HepG2 (cell line): ENCODE results near the gene ATP6V0D1. TPM values are rescaled to one million over a fixed set of nuclear protein-coding genes. Genes with fewer than 3 reads are reported as not detected.

Experiments used
- ATAC-seq: fragments of 200-7000 bp; cut with Tn5 transposase; 3 replicates; pipeline ENCODE4 v1.9.1; 2020; ENCODE audit warnings: mild to moderate bottlenecking, moderate library complexity
- BruUV-seq: library from RNA; stranded (reverse); fragments of 400-500 nt; replicated peaks from 2 replicates; lab custom pipeline; 2021; lab: Mats Ljungman, UMichigan
- CTCF ChIA-PET: fragments of 300-600 bp; formaldehyde crosslinking; extraction: SDS; loops from one replicate; lab custom pipeline; 2021; ENCODE audit warnings: low total read pairs, inconsistent platforms, low intra/inter-chr PET ratio; lab: Yijun Ruan, JAX
- POLR2A ChIA-PET: fragments of 350-600 bp; sonication (Branson Sonifier 250); formaldehyde crosslinking; loops from one replicate; lab custom pipeline; 2020; ENCODE audit warnings: antibody characterized with exemption, inconsistent platforms; lab: Yijun Ruan, JAX
- DNase-seq: peaks from one replicate; pipeline ENCODE4 v3.0.0-alpha.2; 2015; ENCODE audit warnings: low spot score
- FAIRE-seq: peaks from 3 replicates; lab custom pipeline; 2011; peaks lifted over from hg19 to GRCh38; lab: Jason Lieb, UNC
- H2AFZ ChIP-seq: one replicate; pipeline ENCODE4 v1.6.1; 2011; ENCODE audit warnings: low read length, inconsistent platforms
- H3K27ac ChIP-seq: fragments of 300-600 bp; 3 replicates; pipeline ENCODE4 v1.8.0; 2011; ENCODE audit warnings: mixed run types, mild to moderate bottlenecking, mixed read lengths, low read length, inconsistent platforms; ENCODE audit not compliant: insufficient read depth; ENCODE audit errors: extremely low read length
- H3K27me3 ChIP-seq, 2 experiments: fragments of 200-600 bp in 1 of 2; 2 replicates in 1 of 2; 3 replicates in 1 of 2; pipeline versions ENCODE4 v1.6.0 to v1.8.0; 2011; ENCODE audit warnings: low read length in 2 of 2, mild to moderate bottlenecking in 2 of 2, moderate library complexity in 2 of 2, inconsistent platforms in 1 of 2; ENCODE audit not compliant: insufficient read depth in 2 of 2, control insufficient read depth in 1 of 2
- H3K36me3 ChIP-seq, 2 experiments: fragments of 200-600 bp in 1 of 2; replicated peaks in 1 of 2; 2 replicates in 1 of 2; 3 replicates in 1 of 2; pipeline versions ENCODE4 v1.5.1 to v1.8.0; 2011; ENCODE audit warnings: low read length in 2 of 2, inconsistent platforms in 1 of 2; ENCODE audit not compliant: insufficient read depth in 2 of 2, control insufficient read depth in 1 of 2
- H3K4me1 ChIP-seq: 2 replicates; pipeline ENCODE4 v1.5.1; 2012; ENCODE audit warnings: low read length, inconsistent platforms; ENCODE audit not compliant: insufficient read depth
- H3K4me2 ChIP-seq: 2 replicates; pipeline ENCODE4 v1.6.0; 2011; ENCODE audit warnings: low read depth, low read length, inconsistent platforms
- H3K4me3 ChIP-seq, 3 experiments: fragments of 200-600 bp in 1 of 3; sonication (generic), shearing (Covaris generic) in 1 of 3; replicated peaks in 1 of 3; 2 replicates each; pipeline ENCODE4 v1.5.1; 2011 to 2016; ENCODE audit warnings: low read length in 3 of 3, inconsistent platforms in 2 of 3, low read depth in 2 of 3, mild to moderate bottlenecking in 2 of 3, control low read depth in 1 of 3, mixed read lengths in 1 of 3; ENCODE audit not compliant: insufficient read depth in 1 of 3
- H3K79me2 ChIP-seq: one replicate; pipeline ENCODE4 v1.6.1; 2011; ENCODE audit warnings: low read length, inconsistent platforms; ENCODE audit not compliant: insufficient read depth
- H3K9ac ChIP-seq: 2 replicates; pipeline ENCODE4 v1.6.0; 2011; ENCODE audit warnings: mild to moderate bottlenecking, low read depth, low read length, inconsistent platforms; ENCODE audit not compliant: insufficient read depth
- H3K9me3 ChIP-seq: 2 replicates; pipeline ENCODE4 v1.5.1; 2012; ENCODE audit warnings: mild to moderate bottlenecking, low read length
- H4K20me1 ChIP-seq: 2 replicates; pipeline ENCODE4 v1.6.0; 2011; ENCODE audit warnings: inconsistent platforms, mild to moderate bottlenecking, low read length, moderate library complexity; ENCODE audit not compliant: insufficient read depth
- CEBPB ChIP-seq: IDR thresholded peaks from 2 replicates; pipeline ENCODE4 v1.6.1; 2011; ENCODE audit warnings: low read depth, low read length, improper control_type of control experiment, borderline replicate concordance
- HOXA7 ChIP-seq: sonication (generic); formaldehyde crosslinking; IDR thresholded peaks from 2 replicates; pipeline ENCODE4 v1.8.1; 2022; ENCODE audit warnings: mild to moderate bottlenecking, missing genetic modification reagents, moderate library complexity
- KDM1A ChIP-seq: IDR thresholded peaks from 2 replicates; pipeline ENCODE4 v1.6.1; 2016; ENCODE audit warnings: missing compliant biosample characterization
- MYNN ChIP-seq: sonication (generic); formaldehyde crosslinking; IDR thresholded peaks from 2 replicates; pipeline ENCODE4 v1.4.0; 2020; ENCODE audit warnings: mild to moderate bottlenecking, low read depth, missing genetic modification reagents
- RNF2 ChIP-seq: fragments of 450-650 bp; conservative IDR thresholded peaks from 2 replicates; pipeline ENCODE4 v1.6.1; 2016; ENCODE audit warnings: low read depth
- ZNF224 ChIP-seq: sonication (generic); formaldehyde crosslinking; IDR thresholded peaks from 2 replicates; pipeline ENCODE4 v1.5.0; 2020; ENCODE audit warnings: mild to moderate bottlenecking, missing genetic modification reagents
- ZNF282 ChIP-seq: fragments of 450-650 bp; IDR thresholded peaks from 2 replicates; pipeline ENCODE4 v1.6.1; 2018; ENCODE audit not compliant: partially characterized antibody
- ZNF382 ChIP-seq: sonication (generic); formaldehyde crosslinking; IDR thresholded peaks from 2 replicates; pipeline ENCODE4 v1.5.0; 2020; ENCODE audit warnings: missing genetic modification reagents, mild to moderate bottlenecking, borderline replicate concordance
- ZNF431 ChIP-seq: sonication (generic); formaldehyde crosslinking; IDR thresholded peaks from 2 replicates; pipeline ENCODE4 v1.9.0; 2022; ENCODE audit warnings: missing genetic modification reagents, low read depth, mild to moderate bottlenecking, borderline replicate concordance
- ZNF547 ChIP-seq: sonication (generic); formaldehyde crosslinking; IDR thresholded peaks from 2 replicates; pipeline ENCODE4 v1.5.1; 2020; ENCODE audit warnings: mild to moderate bottlenecking, missing genetic modification reagents
- WGBS: methylation state at CpG from one replicate; pipeline ENCODE4 v1.1.6; 2017; ENCODE audit warnings: low lambda C conversion rate; 5-methylcytosine and 5-hydroxymethylcytosine counted together
- in situ Hi-C: cut with HindIII; loops from 2 replicates; pipeline ENCODE4 v1.10.0; 2017; ENCODE audit warnings: low pct_unique_long_range_greater_than_20kb; ENCODE audit not compliant: extremely low pct_ligation_motif_present
- intact Hi-C: fragments of 100-400 bp; cut with micrococcal nuclease; formaldehyde crosslinking; loops from one replicate; pipeline ENCODE4 v1.10.0; 2022; ENCODE audit not compliant: unreplicated experiment
- polyA plus RNA-seq, 8 experiments: library from polyadenylated mRNA; depleted of rRNA in 3 of 8; stranded (reverse) in 7 of 8; unstranded in 1 of 8; fragments of >200 nt; fragmentation: Illumina TruSeq in 4 of 8; extraction: Trizol in 4 of 8; gene quantifications; 2 replicates each; pipeline versions ENCODE4 v1.2.1 to v1.2.3, GENCODE V29; 2011 to 2016; ENCODE audit warnings: low read depth in 4 of 8, missing spikeins in 1 of 8, mixed read lengths in 1 of 8; ENCODE audit not compliant: insufficient read depth in 1 of 8
- total RNA-seq, 5 experiments: library from RNA; depleted of rRNA; stranded (reverse); fragments of >200 nt; fragmentation: Illumina TruSeq; extraction: Trizol; gene quantifications; 2 replicates each; pipeline ENCODE4 v1.2.3, GENCODE V29; 2016; ENCODE audit warnings: low read depth in 1 of 5
- TF ChIP-seq, protein P1 (sequence below): IDR thresholded peaks from 2 replicates; pipeline ENCODE4 v1.6.1; 2016; ENCODE audit warnings: missing compliant biosample characterization, missing genetic modification reagents, borderline replicate concordance
- TF ChIP-seq, protein P2 (sequence below): IDR thresholded peaks from 2 replicates; pipeline ENCODE4 v1.4.0; 2020; ENCODE audit warnings: mild to moderate bottlenecking, missing genetic modification reagents
- TF ChIP-seq, protein P3 (sequence below): IDR thresholded peaks from 2 replicates; pipeline ENCODE4 v1.6.1; 2012; ENCODE audit warnings: low read depth, low read length, improper control_type of control experiment
- TF ChIP-seq, protein P4 (sequence below): sonication (generic); formaldehyde crosslinking; IDR thresholded peaks from 2 replicates; pipeline ENCODE4 v1.8.0; 2022; ENCODE audit warnings: missing genetic modification reagents, mild to moderate bottlenecking, inconsistent platforms, borderline replicate concordance
- TF ChIP-seq, protein P5 (sequence below): IDR thresholded peaks from 2 replicates; pipeline ENCODE4 v1.6.1; 2016; ENCODE audit warnings: missing compliant biosample characterization, missing genetic modification reagents, borderline replicate concordance

Gene ATP6V0D1
- total and polyA plus RNA-seq, 2 of the 13 experiments (the other 11 are each of a cell fraction or from before 2014, with no cell fraction given): 51.1 to 61.3 TPM

DNA sequence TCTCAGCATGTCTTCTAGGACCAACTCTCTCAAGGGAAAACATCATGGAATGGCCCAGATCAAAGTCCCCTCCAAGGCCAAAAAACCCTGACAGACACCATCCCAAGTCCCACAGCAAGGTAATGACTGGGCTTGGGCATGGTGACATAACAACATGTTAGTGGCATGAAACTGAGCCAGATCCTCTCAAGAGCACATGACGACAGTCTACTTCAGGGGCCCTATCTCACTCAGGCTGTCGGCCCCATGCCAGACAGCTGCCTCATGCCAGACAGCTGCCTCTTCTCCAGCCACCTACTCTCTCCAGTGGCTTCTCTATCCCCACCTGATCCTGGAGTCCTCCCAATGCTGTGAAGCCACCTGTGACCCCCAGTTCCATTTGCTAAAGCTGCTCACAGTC, 31.6 kb downstream of the ATP6V0D1 start:
- ATAC-seq: no peak
- POLR2A ChIA-PET: no interaction called here
- H3K27me3 ChIP-seq: no peaks in the 10 kb centered on the region
- TF ChIP-seq ZNF282 (no peak), KDM1A (no peak), ZNF547 (CRISPR knock-in tag) (no peak), CEBPB (no peak), RNF2 (no peak), HOXA7 (CRISPR knock-in tag) (no peak), ZNF224 (no peak), ZNF382 (CRISPR knock-in tag) (no peak), ZNF431 (CRISPR knock-in tag) (no peak), MYNN (CRISPR knock-in tag) (no peak)
- TF ChIP-seq, protein P1, sequence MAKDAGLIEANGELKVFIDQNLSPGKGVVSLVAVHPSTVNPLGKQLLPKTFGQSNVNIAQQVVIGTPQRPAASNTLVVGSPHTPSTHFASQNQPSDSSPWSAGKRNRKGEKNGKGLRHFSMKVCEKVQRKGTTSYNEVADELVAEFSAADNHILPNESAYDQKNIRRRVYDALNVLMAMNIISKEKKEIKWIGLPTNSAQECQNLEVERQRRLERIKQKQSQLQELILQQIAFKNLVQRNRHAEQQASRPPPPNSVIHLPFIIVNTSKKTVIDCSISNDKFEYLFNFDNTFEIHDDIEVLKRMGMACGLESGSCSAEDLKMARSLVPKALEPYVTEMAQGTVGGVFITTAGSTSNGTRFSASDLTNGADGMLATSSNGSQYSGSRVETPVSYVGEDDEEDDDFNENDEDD (CRISPR knock-in tag): no peak
- TF ChIP-seq, protein P2, sequence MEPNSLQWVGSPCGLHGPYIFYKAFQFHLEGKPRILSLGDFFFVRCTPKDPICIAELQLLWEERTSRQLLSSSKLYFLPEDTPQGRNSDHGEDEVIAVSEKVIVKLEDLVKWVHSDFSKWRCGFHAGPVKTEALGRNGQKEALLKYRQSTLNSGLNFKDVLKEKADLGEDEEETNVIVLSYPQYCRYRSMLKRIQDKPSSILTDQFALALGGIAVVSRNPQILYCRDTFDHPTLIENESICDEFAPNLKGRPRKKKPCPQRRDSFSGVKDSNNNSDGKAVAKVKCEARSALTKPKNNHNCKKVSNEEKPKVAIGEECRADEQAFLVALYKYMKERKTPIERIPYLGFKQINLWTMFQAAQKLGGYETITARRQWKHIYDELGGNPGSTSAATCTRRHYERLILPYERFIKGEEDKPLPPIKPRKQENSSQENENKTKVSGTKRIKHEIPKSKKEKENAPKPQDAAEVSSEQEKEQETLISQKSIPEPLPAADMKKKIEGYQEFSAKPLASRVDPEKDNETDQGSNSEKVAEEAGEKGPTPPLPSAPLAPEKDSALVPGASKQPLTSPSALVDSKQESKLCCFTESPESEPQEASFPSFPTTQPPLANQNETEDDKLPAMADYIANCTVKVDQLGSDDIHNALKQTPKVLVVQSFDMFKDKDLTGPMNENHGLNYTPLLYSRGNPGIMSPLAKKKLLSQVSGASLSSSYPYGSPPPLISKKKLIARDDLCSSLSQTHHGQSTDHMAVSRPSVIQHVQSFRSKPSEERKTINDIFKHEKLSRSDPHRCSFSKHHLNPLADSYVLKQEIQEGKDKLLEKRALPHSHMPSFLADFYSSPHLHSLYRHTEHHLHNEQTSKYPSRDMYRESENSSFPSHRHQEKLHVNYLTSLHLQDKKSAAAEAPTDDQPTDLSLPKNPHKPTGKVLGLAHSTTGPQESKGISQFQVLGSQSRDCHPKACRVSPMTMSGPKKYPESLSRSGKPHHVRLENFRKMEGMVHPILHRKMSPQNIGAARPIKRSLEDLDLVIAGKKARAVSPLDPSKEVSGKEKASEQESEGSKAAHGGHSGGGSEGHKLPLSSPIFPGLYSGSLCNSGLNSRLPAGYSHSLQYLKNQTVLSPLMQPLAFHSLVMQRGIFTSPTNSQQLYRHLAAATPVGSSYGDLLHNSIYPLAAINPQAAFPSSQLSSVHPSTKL (CRISPR knock-in tag): no peak
- TF ChIP-seq, protein P3, sequence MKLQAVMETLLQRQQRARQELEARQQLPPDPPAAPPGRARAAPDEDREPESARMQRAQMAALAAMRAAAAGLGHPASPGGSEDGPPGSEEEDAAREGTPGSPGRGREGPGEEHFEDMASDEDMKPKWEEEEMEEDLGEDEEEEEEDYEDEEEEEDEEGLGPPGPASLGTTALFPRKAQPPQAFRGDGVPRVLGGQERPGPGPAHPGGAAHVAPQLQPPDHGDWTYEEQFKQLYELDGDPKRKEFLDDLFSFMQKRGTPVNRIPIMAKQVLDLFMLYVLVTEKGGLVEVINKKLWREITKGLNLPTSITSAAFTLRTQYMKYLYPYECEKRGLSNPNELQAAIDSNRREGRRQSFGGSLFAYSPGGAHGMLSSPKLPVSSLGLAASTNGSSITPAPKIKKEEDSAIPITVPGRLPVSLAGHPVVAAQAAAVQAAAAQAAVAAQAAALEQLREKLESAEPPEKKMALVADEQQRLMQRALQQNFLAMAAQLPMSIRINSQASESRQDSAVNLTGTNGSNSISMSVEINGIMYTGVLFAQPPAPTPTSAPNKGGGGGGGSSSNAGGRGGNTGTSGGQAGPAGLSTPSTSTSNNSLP: no peak
- TF ChIP-seq, protein P4, sequence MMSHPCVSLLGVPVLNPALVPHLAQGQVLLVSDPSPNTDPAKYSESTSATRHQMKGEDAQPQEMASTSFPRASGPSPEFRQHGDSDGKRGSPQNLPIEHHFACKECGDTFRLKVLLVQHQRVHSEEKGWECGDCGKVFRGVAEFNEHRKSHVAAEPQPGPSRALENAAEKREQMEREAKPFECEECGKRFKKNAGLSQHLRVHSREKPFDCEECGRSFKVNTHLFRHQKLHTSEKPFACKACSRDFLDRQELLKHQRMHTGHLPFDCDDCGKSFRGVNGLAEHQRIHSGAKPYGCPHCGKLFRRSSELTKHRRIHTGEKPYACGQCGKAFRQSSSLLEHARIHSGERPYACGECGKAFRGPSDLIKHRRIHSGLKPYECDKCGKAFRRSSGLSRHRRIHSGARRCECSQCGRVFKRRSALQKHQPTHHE (CRISPR knock-in tag): no peak
- TF ChIP-seq, protein P5, sequence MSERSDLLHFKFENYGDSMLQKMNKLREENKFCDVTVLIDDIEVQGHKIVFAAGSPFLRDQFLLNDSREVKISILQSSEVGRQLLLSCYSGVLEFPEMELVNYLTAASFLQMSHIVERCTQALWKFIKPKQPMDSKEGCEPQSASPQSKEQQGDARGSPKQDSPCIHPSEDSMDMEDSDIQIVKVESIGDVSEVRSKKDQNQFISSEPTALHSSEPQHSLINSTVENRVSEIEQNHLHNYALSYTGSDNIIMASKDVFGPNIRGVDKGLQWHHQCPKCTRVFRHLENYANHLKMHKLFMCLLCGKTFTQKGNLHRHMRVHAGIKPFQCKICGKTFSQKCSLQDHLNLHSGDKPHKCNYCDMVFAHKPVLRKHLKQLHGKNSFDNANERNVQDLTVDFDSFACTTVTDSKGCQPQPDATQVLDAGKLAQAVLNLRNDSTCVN (CRISPR knock-in tag): no peak

More for the DNA sequence above, 31.6 kb downstream of the ATP6V0D1 start:
- no peak overlapping the region for H3K4me2 ChIP-seq
- H3K27ac ChIP-seq: no peak overlapping the region
- no peaks in the 10 kb centered on the region for H3K9me3 ChIP-seq
- DNase-seq (no peak), FAIRE-seq (no peak)
- peaks cover 61% of the 10 kb centered on the region for H3K4me1 ChIP-seq
- no peaks in the 10 kb centered on the region for H4K20me1 ChIP-seq
- H3K4me3 ChIP-seq: no peak overlapping the region
- in situ Hi-C loops (no loop called here), intact Hi-C loops (no loop called here)
- CTCF ChIA-PET: no interaction called here
- H3K79me2 ChIP-seq: no peaks in the 10 kb centered on the region
- H2AFZ ChIP-seq: no peak overlapping the region
- 95% methylated on average over 2 of the region's 2 CpGs for WGBS
- BruUV-seq: no TSS peak
- no peak overlapping the region for H3K9ac ChIP-seq
- H3K36me3 ChIP-seq: peaks cover 9 to 14% of the 10 kb centered on the region in 2 experiments; a peak in 3 of 5 replicates
